H1 (cell line): ENCODE data around the gene AKR7A2. TPM values are rescaled to one million over a fixed set of nuclear protein-coding genes. Genes with fewer than 3 reads are reported as not detected.

Experiments used
- CTCF ChIA-PET: fragments of 300-600 bp; sonication (Branson Sonifier 250); formaldehyde crosslinking; loops from one replicate; lab custom pipeline; 2021; ENCODE audit not compliant: partially characterized antibody; lab: Charles Lee
- POLR2A ChIA-PET: fragments of 300-600 bp; sonication (Branson Sonifier 250); formaldehyde crosslinking; loops from one replicate; lab custom pipeline; 2021; ENCODE audit warnings: inconsistent platforms; ENCODE audit not compliant: partially characterized antibody; lab: Charles Lee
- DNase-seq, 2 experiments: peaks; one replicate each; pipeline versions ENCODE4 v3.0.0 to v3.0.0-alpha.2; 2010 to 2022; ENCODE audit warnings: low spot score in 2 of 2, low read depth in 1 of 2, mixed read lengths in 1 of 2
- FAIRE-seq: peaks from 2 replicates; lab custom pipeline; 2011; peaks lifted over from hg19 to GRCh38; lab: Jason Lieb, UNC
- H2AFZ ChIP-seq: 2 replicates; pipeline ENCODE4 v1.8.1; 2012; ENCODE audit warnings: low read length, inconsistent platforms
- H2AK5ac ChIP-seq: 2 replicates; pipeline ENCODE4 v1.6.1; 2013; ENCODE audit warnings: low read depth, low read length
- H2BK120ac ChIP-seq: replicated peaks from 2 replicates; pipeline ENCODE3; 2013; ENCODE audit warnings: low read depth, low read length, inconsistent platforms
- H2BK12ac ChIP-seq: 2 replicates; pipeline ENCODE4 v1.6.1; 2013; ENCODE audit warnings: low read depth, low read length
- H2BK15ac ChIP-seq: 2 replicates; pipeline ENCODE4 v1.6.1; 2013; ENCODE audit warnings: low read length
- H2BK20ac ChIP-seq: 2 replicates; pipeline ENCODE4 v1.6.1; 2013; ENCODE audit warnings: low read length
- H2BK5ac ChIP-seq: 2 replicates; pipeline ENCODE4 v1.6.1; 2013; ENCODE audit warnings: low read depth, low read length
- H3K14ac ChIP-seq: 2 replicates; pipeline ENCODE4 v1.6.1; 2013; ENCODE audit warnings: inconsistent platforms; ENCODE audit not compliant: insufficient read length
- H3K18ac ChIP-seq: 2 replicates; pipeline ENCODE4 v1.6.1; 2013; ENCODE audit warnings: low read length; ENCODE audit errors: extremely low read depth
- H3K23ac ChIP-seq: 2 replicates; pipeline ENCODE4 v1.6.1; 2013; ENCODE audit warnings: inconsistent platforms; ENCODE audit not compliant: insufficient read length
- H3K23me2 ChIP-seq: 2 replicates; pipeline ENCODE4 v1.6.1; 2013; ENCODE audit warnings: low read depth, low read length
- H3K27ac ChIP-seq: 2 replicates; pipeline ENCODE4 v1.6.1; 2011; ENCODE audit warnings: low read depth, low read length, inconsistent platforms
- H3K27me3 ChIP-seq, 4 experiments: replicated peaks in 1 of 4; 1 replicate in 1 of 4; 2 replicates in 3 of 4; pipeline versions ENCODE4 v1.6.1 to v1.8.1; 2011 to 2013; ENCODE audit warnings: low read length in 3 of 4, mild to moderate bottlenecking in 3 of 4, inconsistent platforms in 2 of 4, mixed read lengths in 2 of 4, moderate library complexity in 1 of 4; ENCODE audit not compliant: control insufficient read depth in 3 of 4, insufficient read depth in 3 of 4; ENCODE audit errors: extremely low read depth in 1 of 4
- H3K36me3 ChIP-seq, 4 experiments: 2 replicates each; pipeline versions ENCODE4 v1.6.1 to v1.8.1; 2011 to 2013; ENCODE audit warnings: mild to moderate bottlenecking in 4 of 4, low read length in 3 of 4, moderate library complexity in 2 of 4, control low read depth in 1 of 4, inconsistent platforms in 1 of 4; ENCODE audit not compliant: insufficient read depth in 4 of 4, control insufficient read depth in 2 of 4
- H3K4ac ChIP-seq: replicated peaks from 2 replicates; pipeline ENCODE3; 2013; ENCODE audit warnings: low read length, low read depth, mixed read lengths, inconsistent platforms; ENCODE audit not compliant: insufficient read length
- H3K4me1 ChIP-seq, 4 experiments: replicated peaks in 1 of 4; 1 replicate in 1 of 4; 2 replicates in 3 of 4; pipeline versions ENCODE4 v1.6.1 to v1.8.1; 2011 to 2013; ENCODE audit warnings: low read length in 3 of 4, inconsistent platforms in 2 of 4, mixed read lengths in 1 of 4; ENCODE audit not compliant: insufficient read depth in 4 of 4, control insufficient read depth in 3 of 4
- H3K4me2 ChIP-seq, 2 experiments: 2 replicates each; pipeline versions ENCODE4 v1.6.1 to v1.8.1; 2011 to 2013; ENCODE audit warnings: low read depth in 2 of 2, low read length in 2 of 2, control low read depth in 1 of 2, inconsistent platforms in 1 of 2, mild to moderate bottlenecking in 1 of 2; ENCODE audit not compliant: insufficient read depth in 1 of 2
- H3K4me3 ChIP-seq, 4 experiments: fragments of 200-600, 300-600 bp in 1 of 4; sonication (generic), shearing (Covaris generic), sonication (Bioruptor Twin) in 1 of 4; 2 replicates each; pipeline versions ENCODE4 v1.5.1 to v1.8.1; 2011 to 2016; ENCODE audit warnings: low read length in 4 of 4, low read depth in 3 of 4, control low read depth in 2 of 4, inconsistent platforms in 2 of 4, mild to moderate bottlenecking in 2 of 4, mixed read lengths in 1 of 4, moderate library complexity in 1 of 4; ENCODE audit not compliant: insufficient read depth in 2 of 4; ENCODE audit errors: extremely low read depth in 1 of 4
- H3K56ac ChIP-seq: replicated peaks from 2 replicates; pipeline ENCODE3; 2013; ENCODE audit warnings: low read depth, mild to moderate bottlenecking, mixed read lengths, low read length, inconsistent platforms; ENCODE audit not compliant: insufficient read length
- H3K79me1 ChIP-seq: 2 replicates; pipeline ENCODE4 v1.6.1; 2013; ENCODE audit warnings: low read depth, low read length, control low read depth
- H3K79me2 ChIP-seq, 2 experiments: 2 replicates each; pipeline versions ENCODE4 v1.6.1 to v1.8.1; 2012 to 2013; ENCODE audit warnings: low read length in 2 of 2, mild to moderate bottlenecking in 2 of 2, inconsistent platforms in 1 of 2; ENCODE audit not compliant: insufficient read depth in 2 of 2, control insufficient read depth in 1 of 2
- H3K9ac ChIP-seq, 4 experiments: replicated peaks in 1 of 4; 1 replicate in 1 of 4; 2 replicates in 3 of 4; pipeline versions ENCODE4 v1.6.1 to v1.8.1; 2011 to 2013; ENCODE audit warnings: low read depth in 3 of 4, low read length in 3 of 4, control low read depth in 2 of 4, mild to moderate bottlenecking in 2 of 4, moderate library complexity in 2 of 4, inconsistent platforms in 1 of 4; ENCODE audit errors: extremely low read depth in 1 of 4
- H3K9me3 ChIP-seq, 2 experiments: 2 replicates each; pipeline versions ENCODE4 v1.6.1 to v1.8.1; 2012 to 2013; ENCODE audit warnings: mild to moderate bottlenecking in 2 of 2, moderate library complexity in 2 of 2, control low read depth in 1 of 2, inconsistent platforms in 1 of 2, low read depth in 1 of 2, low read length in 1 of 2, mixed read lengths in 1 of 2; ENCODE audit not compliant: insufficient read depth in 2 of 2
- H4K20me1 ChIP-seq, 2 experiments: replicated peaks in 1 of 2; 2 replicates each; pipeline versions ENCODE3 to v1.8.1; 2011 to 2013; ENCODE audit warnings: inconsistent platforms in 2 of 2, low read length in 2 of 2, mild to moderate bottlenecking in 1 of 2; ENCODE audit not compliant: insufficient read depth in 2 of 2, control insufficient read depth in 1 of 2
- H4K5ac ChIP-seq: 2 replicates; pipeline ENCODE4 v1.6.1; 2013; ENCODE audit warnings: low read length, low read depth, mixed read lengths, inconsistent platforms; ENCODE audit not compliant: insufficient read length
- H4K8ac ChIP-seq: 2 replicates; pipeline ENCODE4 v1.8.0; 2013; ENCODE audit warnings: mild to moderate bottlenecking, moderate library complexity, low read length, inconsistent platforms; ENCODE audit not compliant: insufficient read depth; ENCODE audit errors: extremely low read depth
- H4K91ac ChIP-seq: replicated peaks from 2 replicates; pipeline ENCODE3; 2013; ENCODE audit warnings: low read length, mixed read lengths, inconsistent platforms; ENCODE audit not compliant: insufficient read length
- WGBS, 2 experiments: shearing (Covaris generic) in 1 of 2; methylation state at CpG; one replicate each; pipeline versions ENCODE4 v1.1.6 to v1.1.7; 2013 to 2015; ENCODE audit warnings: low lambda C conversion rate in 2 of 2, mixed read lengths in 2 of 2, inconsistent platforms in 1 of 2, low coverage in 1 of 2, missing lambda C conversion rate in 1 of 2; ENCODE audit not compliant: insufficient replicate concordance in 2 of 2, insufficient coverage in 1 of 2, insufficient read length in 1 of 2; ENCODE audit errors: extremely low coverage in 1 of 2, missing lambda C conversion rate in 1 of 2; 5-methylcytosine and 5-hydroxymethylcytosine counted together
- polyA plus RNA-seq, 7 experiments: library from polyadenylated mRNA; depleted of rRNA in 3 of 7; stranded (reverse) in 5 of 7; unstranded in 2 of 7; fragments of >200 nt in 5 of 7; fragments of 200-250 nt in 2 of 7; gene quantifications; 1 replicate in 5 of 7; 2 replicates in 1 of 7; 4 replicates in 1 of 7; pipeline versions ENCODE4 v1.2.1 to v1.2.3, GENCODE V29; 2011 to 2013; ENCODE audit warnings: missing spikeins in 2 of 7, mixed read lengths in 2 of 7
- total RNA-seq: library from RNA; stranded (reverse); fragmentation: NEBNext Ultra II Directional; extraction: Animal tissue kit (Norgen Biotek cat#: 25700); gene quantifications from 2 replicates; pipeline ENCODE4 v1.2.1, GENCODE V29; 2021

Gene AKR7A2
- total and polyA plus RNA-seq, 2 of the 8 experiments (the other 6 are each of a cell fraction or from before 2014, with no cell fraction given), result 32.0 to 48.3 TPM

DNA sequence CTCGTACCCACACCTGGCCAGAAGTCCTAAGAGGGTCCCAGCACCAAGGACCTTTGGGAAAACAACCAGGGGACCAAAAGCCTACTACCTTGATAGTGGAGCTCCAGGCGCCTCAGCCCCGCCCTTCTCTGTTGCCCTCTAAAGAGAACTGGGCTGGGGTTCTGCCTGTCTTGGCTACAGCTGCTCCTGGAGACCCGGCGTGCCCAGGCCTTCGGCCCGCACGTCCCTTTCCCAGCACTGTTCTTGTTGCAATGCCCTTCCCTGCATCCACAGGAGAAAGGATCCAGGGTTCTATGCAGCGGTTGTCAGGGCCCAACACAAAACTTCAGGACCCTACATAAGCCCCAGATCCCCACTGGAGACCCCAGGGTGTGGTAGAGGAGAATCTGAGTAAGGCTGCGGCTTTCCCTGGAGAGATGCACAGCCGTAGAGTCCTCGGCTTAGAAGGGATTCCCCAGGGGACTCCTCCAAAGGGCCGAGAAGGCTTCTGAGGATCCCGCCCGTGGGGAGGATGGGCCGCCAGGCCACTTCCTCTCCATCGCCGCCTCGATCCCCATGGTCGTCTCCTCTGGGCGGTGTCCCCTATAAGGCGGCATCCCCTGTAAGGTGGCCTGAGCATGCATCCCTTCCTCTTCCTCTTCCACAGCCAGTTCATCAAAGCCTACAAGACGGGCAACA lies 12.2 kb upstream of the AKR7A2 start:
- no peak overlapping the region for H4K8ac ChIP-seq
- DNase-seq, result no peak
- no peak overlapping the region for H2BK15ac ChIP-seq
- H3K23me2 ChIP-seq, result no peaks in the 10 kb centered on the region
- 83% methylated on average over 23 of the region's 23 CpGs; no CpG with 5 or more reads in 1 of the 2 experiments for WGBS, 2 experiments
- H2BK5ac ChIP-seq, result no peak overlapping the region
- H3K4me1 ChIP-seq, result no peaks in the 10 kb centered on the region
- no peak overlapping the region for H3K23ac ChIP-seq
- no peak overlapping the region for H3K18ac ChIP-seq
- no peak overlapping the region for H2BK120ac ChIP-seq
- H3K9me3 ChIP-seq, result no peaks in the 10 kb centered on the region
- no peak overlapping the region for H3K56ac ChIP-seq
- no peak overlapping the region for H2AK5ac ChIP-seq
- H3K9ac ChIP-seq, result no peak overlapping the region
- H3K79me1 ChIP-seq, result no peaks in the 10 kb centered on the region; the same call in 1 of the 2 replicates
- FAIRE-seq, result no peak
- H2BK12ac ChIP-seq, result no peak overlapping the region
- H3K4me2 ChIP-seq, result no peak overlapping the region
- no peak overlapping the region for H3K14ac ChIP-seq
- H2AFZ ChIP-seq, result no peak overlapping the region
- ChIA-PET POLR2A (interaction anchor here (0.6 to 16.9 kb wide), 3 partner anchors 7 to 318 kb away, joined by 3 to 143 read pairs (median 143); partner anchors contain the start of genes AKR7A2 and SLC66A1), CTCF (interaction anchor here (0.6 to 2.8 kb wide), 3 partner anchors 7 to 163 kb away, joined by 3 to 9 read pairs (median 4); no protein-coding TSS in a partner anchor)
- no peak overlapping the region for H3K27ac ChIP-seq
- no peaks in the 10 kb centered on the region for H3K79me2 ChIP-seq
- H3K4me3 ChIP-seq, result no peak overlapping the region
- no peak overlapping the region for H4K5ac ChIP-seq
- no peaks in the 10 kb centered on the region for H3K27me3 ChIP-seq
- H2BK20ac ChIP-seq, result no peak overlapping the region
- no peak overlapping the region for H4K91ac ChIP-seq
- H3K4ac ChIP-seq, result no peak overlapping the region
- peaks cover 0 to 14% of the 10 kb centered on the region in 2 experiments for H4K20me1 ChIP-seq
- peaks cover 5 to 16% (median 10%) of the 10 kb centered on the region in 4 experiments; a peak in 5 of 8 replicates for H3K36me3 ChIP-seq
